ENCODE results near the gene FCRLA.
A peak's percentile ranks its signal among the peaks of the same experiment; 100 is the strongest.

Gene FCRLA

GRCh38 chr1:161733526-161733925 lies 26.5 kb downstream of the FCRLA start:
- TF ChIP-seq TEAD4 (IDR thresholded peaks at IDR 0.05) (0 out of 2 replicates have a peak, but pooled peaks have one; percentile 21), ZBTB7A (IDR thresholded peaks at IDR 0.05; ENCODE audit: low read depth) (no peak)

- TF ChIP-seq USF1 (IDR thresholded peaks at IDR 0.05), result no peak
- no peak for TF ChIP-seq EP300 (IDR thresholded peaks at IDR 0.05; ENCODE audit: borderline replicate concordance)
- TF ChIP-seq TCF12 (IDR thresholded peaks at IDR 0.05; ENCODE audit: low read depth), result no peak
- no peak for TF ChIP-seq CEBPB (IDR thresholded peaks at IDR 0.05)
- TF ChIP-seq TAF1 (IDR thresholded peaks at IDR 0.05; ENCODE audit: low read depth), result no peak
- no peak for TF ChIP-seq REST (IDR thresholded peaks at IDR 0.05; ENCODE audit: low read depth)
- TF ChIP-seq CREB1 (IDR thresholded peaks at IDR 0.05; ENCODE audit: low read depth), result no peak
- TF ChIP-seq TEAD4 (IDR thresholded peaks at IDR 0.05), result no peak
- no peak for TF ChIP-seq EGR1 (IDR thresholded peaks at IDR 0.05)
- TF ChIP-seq MAX (IDR thresholded peaks at IDR 0.05), result no peak
- no peak for TF ChIP-seq YY1 (IDR thresholded peaks at IDR 0.05; ENCODE audit: low read depth)
- no peak for TF ChIP-seq FOXM1 (IDR thresholded peaks at IDR 0.05; ENCODE audit: borderline replicate concordance, low read depth)
Measured at GRCh38 chr1:161735837-161736236, 28.8 kb downstream of the FCRLA start.

- no peak for TF ChIP-seq TCF12 (IDR thresholded peaks at IDR 0.05; ENCODE audit: low read depth)
- no peak for TF ChIP-seq CEBPB (IDR thresholded peaks at IDR 0.05)
- no peak for TF ChIP-seq ZBTB7A (IDR thresholded peaks at IDR 0.05; ENCODE audit: low read depth)
- TF ChIP-seq RAD21 (IDR thresholded peaks at IDR 0.05; ENCODE audit: low read depth), result no peak
Measured at GRCh38 chr1:161736335-161736969, 29.4 kb downstream of the FCRLA start.

GRCh38 chr1:161737625-161738024 lies 30.6 kb downstream of the FCRLA start:
- TF ChIP-seq TAF1 (IDR thresholded peaks at IDR 0.05; ENCODE audit: low read depth) (no peak), EGR1 (IDR thresholded peaks at IDR 0.05) (no peak)

GRCh38 chr1:161738627-161739287 lies 31.7 kb downstream of the FCRLA start:
- TF ChIP-seq CEBPB (IDR thresholded peaks at IDR 0.05) (no peak), RAD21 (IDR thresholded peaks at IDR 0.05; ENCODE audit: low read depth) (peak; percentile 69)

GRCh38 chr1:161739865-161740566 lies 33.0 kb downstream of the FCRLA start:
- TF ChIP-seq FOXM1 (IDR thresholded peaks at IDR 0.05; ENCODE audit: borderline replicate concordance, low read depth) (no peak), MAX (IDR thresholded peaks at IDR 0.05) (no peak), CREB1 (IDR thresholded peaks at IDR 0.05; ENCODE audit: low read depth) (no peak), EGR1 (IDR thresholded peaks at IDR 0.05) (no peak), CEBPB (IDR thresholded peaks at IDR 0.05) (no peak), REST (IDR thresholded peaks at IDR 0.05; ENCODE audit: low read depth) (no peak), NFIC (IDR thresholded peaks at IDR 0.05) (no peak), TCF12 (IDR thresholded peaks at IDR 0.05; ENCODE audit: low read depth) (no peak), TEAD4 (IDR thresholded peaks at IDR 0.05) (no peak), EP300 (IDR thresholded peaks at IDR 0.05; ENCODE audit: borderline replicate concordance) (no peak), YY1 (IDR thresholded peaks at IDR 0.05; ENCODE audit: low read depth) (no peak), ZBTB7A (IDR thresholded peaks at IDR 0.05; ENCODE audit: low read depth) (no peak), USF1 (IDR thresholded peaks at IDR 0.05) (no peak), TAF1 (IDR thresholded peaks at IDR 0.05; ENCODE audit: low read depth) (no peak)
